GM10266 (cell line): ENCODE measurements around the gene CAPN3.

ENCODE experiments used
- DNase-seq: peaks from one replicate; pipeline ENCODE4 v3.0.0; 2012; ENCODE audit errors: extremely low spot score
- TF ChIP-seq, protein P1 (sequence below): IDR thresholded peaks from 2 replicates; pipeline ENCODE4 v1.5.1; 2012; ENCODE audit warnings: mild to moderate bottlenecking, low read depth; ENCODE audit not compliant: control insufficient read depth, insufficient read depth; ENCODE audit errors: missing control alignments

The CAPN3 gene

DNA sequence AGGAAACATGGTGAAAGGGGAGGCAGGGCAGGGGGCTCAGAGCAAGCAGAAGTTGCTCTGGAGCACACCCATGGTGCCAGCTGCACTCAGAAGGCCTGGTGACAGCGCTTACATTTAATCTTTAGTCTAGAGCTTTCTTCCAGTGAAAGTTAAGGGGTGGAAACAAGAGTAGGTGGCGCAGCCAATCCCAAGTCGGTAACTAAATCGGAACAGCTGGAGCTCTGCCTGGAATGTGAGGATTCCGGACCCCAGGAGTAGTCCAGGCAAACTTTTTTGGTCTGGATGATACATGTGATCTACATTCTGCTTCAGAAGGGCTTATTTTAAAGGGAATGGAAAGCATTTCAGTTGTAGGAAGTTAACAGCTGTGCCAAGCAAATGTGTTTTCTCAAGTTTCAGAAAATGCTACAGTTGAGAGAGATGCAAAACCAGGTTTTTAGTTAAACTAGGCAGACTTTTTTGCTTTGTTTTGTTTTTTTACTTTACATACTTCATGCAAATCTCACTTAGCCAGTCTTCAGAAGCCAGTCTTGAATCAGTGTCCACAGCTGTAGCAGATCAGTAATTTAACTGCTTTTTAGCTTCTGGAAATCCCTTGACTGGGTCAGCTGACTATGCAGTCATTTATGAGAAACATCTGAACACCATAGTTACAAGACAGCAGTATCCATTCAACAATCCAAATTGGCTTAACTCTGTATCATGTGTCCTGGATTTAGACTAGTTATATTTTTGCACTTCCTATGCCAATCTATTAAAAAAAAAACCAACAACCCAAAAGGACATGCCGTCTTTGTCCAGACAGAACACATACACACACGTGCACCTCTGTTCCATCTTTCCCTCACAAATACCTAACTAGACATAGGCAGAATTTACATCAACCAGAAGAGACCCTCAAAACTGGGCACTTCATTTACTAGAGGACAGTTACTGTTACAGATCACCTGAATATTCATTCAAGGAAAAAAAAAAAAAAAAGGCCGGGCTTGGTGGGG is 98.4 kb downstream of the CAPN3 start:
- TF ChIP-seq, protein P1, sequence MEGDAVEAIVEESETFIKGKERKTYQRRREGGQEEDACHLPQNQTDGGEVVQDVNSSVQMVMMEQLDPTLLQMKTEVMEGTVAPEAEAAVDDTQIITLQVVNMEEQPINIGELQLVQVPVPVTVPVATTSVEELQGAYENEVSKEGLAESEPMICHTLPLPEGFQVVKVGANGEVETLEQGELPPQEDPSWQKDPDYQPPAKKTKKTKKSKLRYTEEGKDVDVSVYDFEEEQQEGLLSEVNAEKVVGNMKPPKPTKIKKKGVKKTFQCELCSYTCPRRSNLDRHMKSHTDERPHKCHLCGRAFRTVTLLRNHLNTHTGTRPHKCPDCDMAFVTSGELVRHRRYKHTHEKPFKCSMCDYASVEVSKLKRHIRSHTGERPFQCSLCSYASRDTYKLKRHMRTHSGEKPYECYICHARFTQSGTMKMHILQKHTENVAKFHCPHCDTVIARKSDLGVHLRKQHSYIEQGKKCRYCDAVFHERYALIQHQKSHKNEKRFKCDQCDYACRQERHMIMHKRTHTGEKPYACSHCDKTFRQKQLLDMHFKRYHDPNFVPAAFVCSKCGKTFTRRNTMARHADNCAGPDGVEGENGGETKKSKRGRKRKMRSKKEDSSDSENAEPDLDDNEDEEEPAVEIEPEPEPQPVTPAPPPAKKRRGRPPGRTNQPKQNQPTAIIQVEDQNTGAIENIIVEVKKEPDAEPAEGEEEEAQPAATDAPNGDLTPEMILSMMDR = no peak
- peak; percentile 41 for DNase-seq

DNA sequence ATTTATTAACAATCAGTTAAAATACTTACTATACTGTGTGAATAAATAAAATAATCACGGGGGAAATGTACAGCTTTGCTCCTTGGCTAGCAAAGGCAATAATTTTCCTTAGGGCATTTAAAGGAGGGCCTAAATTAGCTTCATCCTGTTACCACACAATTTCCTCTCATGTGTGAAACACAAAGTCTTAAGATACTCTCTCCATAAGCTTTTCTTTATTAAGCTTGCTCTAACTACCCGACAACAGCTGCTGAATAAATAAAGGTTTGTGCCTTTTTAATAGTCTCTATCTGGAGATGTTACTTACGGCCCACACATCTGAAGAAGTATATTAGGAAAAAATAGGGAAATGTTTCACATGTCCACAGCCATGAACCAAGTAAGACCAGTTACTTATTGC is 102.0 kb downstream of the CAPN3 start:
- TF ChIP-seq, protein P1 = no peak
- no peak for DNase-seq
